HEK293 (cell line): ENCODE results near the gene PID1.

ENCODE experiments used
- CTCF ChIA-PET: fragments of 350-600 bp; formaldehyde crosslinking; extraction: SDS; loops from one replicate; lab custom pipeline; 2021; ENCODE audit warnings: antibody characterized with exemption; lab: Yijun Ruan, JAX
- POLR2A ChIA-PET: fragments of 300-600 bp; formaldehyde crosslinking; extraction: SDS; loops from one replicate; lab custom pipeline; 2020; ENCODE audit warnings: antibody characterized with exemption, inconsistent platforms; lab: Yijun Ruan, JAX
- H3K27ac ChIP-seq: fragments of 200-500 bp; sonication (Bioruptor generic); 2 replicates; pipeline ENCODE4 v1.5.1; 2014; ENCODE audit warnings: low read depth, low read length, control low read depth, inconsistent platforms; ENCODE audit errors: extremely low read depth
- H3K36me3 ChIP-seq, 2 experiments: fragments of 200-500 bp in 1 of 2; sonication (Bioruptor generic) in 1 of 2; 1 replicate in 1 of 2; 2 replicates in 1 of 2; pipeline ENCODE4 v1.5.1; 2014 to 2017; ENCODE audit warnings: inconsistent platforms in 2 of 2, low read length in 2 of 2; ENCODE audit not compliant: control insufficient read depth in 2 of 2, insufficient read depth in 1 of 2
- H3K4me1 ChIP-seq: fragments of 200-500 bp; sonication (Bioruptor generic); 2 replicates; pipeline ENCODE4 v1.5.1; 2014; ENCODE audit warnings: mild to moderate bottlenecking, low read length, inconsistent platforms; ENCODE audit not compliant: control insufficient read depth, insufficient read depth
- H3K4me3 ChIP-seq: 2 replicates; pipeline ENCODE4 v1.5.1; 2011; ENCODE audit warnings: low read depth, mild to moderate bottlenecking, control low read depth, low read length, moderate library complexity
- H3K9me3 ChIP-seq: fragments of 200-500 bp; sonication (Bioruptor generic); 2 replicates; pipeline ENCODE4 v1.5.1; 2014; ENCODE audit warnings: low read depth, low read length, inconsistent platforms; ENCODE audit not compliant: control insufficient read depth, insufficient read depth
- AEBP2 ChIP-seq: fragments of 450-650 bp; formaldehyde crosslinking; IDR thresholded peaks from 2 replicates; pipeline ENCODE4 v1.5.1; 2016; ENCODE audit warnings: missing biosample characterization, missing genetic modification characterization, borderline replicate concordance
- ELK4 ChIP-seq: IDR thresholded peaks from 2 replicates; pipeline ENCODE4 v1.6.1; 2011; ENCODE audit warnings: mild to moderate bottlenecking, low read depth, low read length, borderline replicate concordance
- PRDM10 ChIP-seq: fragments of 450-650 bp; formaldehyde crosslinking; IDR thresholded peaks from 2 replicates; pipeline ENCODE4 v1.5.1; 2016; ENCODE audit warnings: missing biosample characterization, missing genetic modification characterization
- TCF7L2 ChIP-seq: IDR thresholded peaks from 2 replicates; pipeline ENCODE4 v1.6.1; 2011; ENCODE audit warnings: low read depth, mild to moderate bottlenecking, inconsistent platforms, low read length, moderate library complexity, borderline replicate concordance
- ZBTB10 ChIP-seq: fragments of 450-650 bp; formaldehyde crosslinking; IDR thresholded peaks from 2 replicates; pipeline ENCODE4 v1.5.1; 2016; ENCODE audit warnings: missing biosample characterization, missing genetic modification characterization
- ZFHX2 ChIP-seq: fragments of 450-650 bp; formaldehyde crosslinking; conservative IDR thresholded peaks from 2 replicates; pipeline ENCODE4 v1.5.1; 2016; ENCODE audit warnings: missing biosample characterization, missing genetic modification characterization
- ZNF112 ChIP-seq: fragments of 450-650 bp; formaldehyde crosslinking; IDR thresholded peaks from 2 replicates; pipeline ENCODE4 v1.5.0; 2017; ENCODE audit warnings: missing biosample characterization, missing genetic modification characterization
- ZNF114 ChIP-seq: fragments of 450-650 bp; formaldehyde crosslinking; IDR thresholded peaks from 2 replicates; pipeline ENCODE4 v1.5.0; 2017; ENCODE audit warnings: missing biosample characterization, missing genetic modification characterization
- ZNF211 ChIP-seq: fragments of 450-650 bp; formaldehyde crosslinking; IDR thresholded peaks from 2 replicates; pipeline ENCODE4 v1.5.1; 2016; ENCODE audit warnings: low read depth, missing biosample characterization, missing genetic modification characterization
- ZNF223 ChIP-seq: fragments of 450-650 bp; formaldehyde crosslinking; IDR thresholded peaks from 2 replicates; pipeline ENCODE4 v1.5.1; 2016; ENCODE audit warnings: missing biosample characterization, missing genetic modification characterization
- ZNF37A ChIP-seq: fragments of 450-650 bp; IDR thresholded peaks from 2 replicates; pipeline ENCODE4 v1.5.1; 2018; ENCODE audit warnings: missing biosample characterization, missing genetic modification characterization
- ZNF404 ChIP-seq: fragments of 450-650 bp; formaldehyde crosslinking; IDR thresholded peaks from 2 replicates; pipeline ENCODE4 v1.5.1; 2017; ENCODE audit warnings: missing biosample characterization, missing genetic modification characterization
- ZNF48 ChIP-seq: fragments of 450-650 bp; formaldehyde crosslinking; IDR thresholded peaks from 2 replicates; pipeline ENCODE4 v1.5.1; 2016; ENCODE audit warnings: missing biosample characterization, missing genetic modification characterization
- ZNF501 ChIP-seq: fragments of 450-650 bp; formaldehyde crosslinking; IDR thresholded peaks from 2 replicates; pipeline ENCODE4 v1.5.1; 2016; ENCODE audit warnings: missing biosample characterization, missing genetic modification characterization
- ZNF530 ChIP-seq: fragments of 450-650 bp; formaldehyde crosslinking; IDR thresholded peaks from 2 replicates; pipeline ENCODE4 v1.5.1; 2016; ENCODE audit warnings: low read depth, missing biosample characterization, missing genetic modification characterization
- ZNF555 ChIP-seq: fragments of 450-650 bp; formaldehyde crosslinking; conservative IDR thresholded peaks from 2 replicates; pipeline ENCODE4 v1.5.1; 2017; ENCODE audit warnings: missing biosample characterization, mild to moderate bottlenecking, missing genetic modification characterization, inconsistent platforms
- ZNF558 ChIP-seq: fragments of 450-650 bp; formaldehyde crosslinking; IDR thresholded peaks from 2 replicates; pipeline ENCODE4 v1.5.1; 2016; ENCODE audit warnings: missing biosample characterization, missing genetic modification characterization
- ZNF561 ChIP-seq: fragments of 450-650 bp; IDR thresholded peaks from 2 replicates; pipeline ENCODE4 v1.5.1; 2018; ENCODE audit warnings: missing biosample characterization, missing genetic modification characterization, borderline replicate concordance
- ZNF629 ChIP-seq: fragments of 450-650 bp; formaldehyde crosslinking; IDR thresholded peaks from 2 replicates; pipeline ENCODE4 v1.5.1; 2017; ENCODE audit warnings: missing biosample characterization, missing genetic modification characterization
- ZSCAN16 ChIP-seq: fragments of 450-650 bp; formaldehyde crosslinking; IDR thresholded peaks from 2 replicates; pipeline ENCODE4 v1.5.1; 2016; ENCODE audit warnings: missing biosample characterization, missing genetic modification characterization

Gene PID1

DNA sequence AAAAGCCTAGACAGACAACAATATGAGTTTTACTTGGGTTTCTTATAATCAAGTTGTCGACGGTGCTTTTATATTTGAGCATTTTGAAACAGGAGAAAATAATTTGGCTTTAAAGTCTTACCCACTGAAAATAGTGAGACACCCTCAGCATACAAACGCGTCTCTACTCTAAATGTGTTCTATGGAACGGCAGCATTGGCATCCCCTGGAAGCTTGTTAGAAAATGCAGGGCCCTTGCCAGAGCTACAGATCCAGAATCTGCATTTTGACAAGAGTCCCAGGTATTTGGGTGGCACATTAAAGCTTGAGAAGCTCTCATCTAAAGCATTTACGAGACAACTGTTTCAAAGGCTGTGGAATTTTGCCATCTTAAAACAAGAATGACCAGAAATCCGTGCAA, 163.5 kb downstream of the PID1 start:
- H3K4me3 ChIP-seq: no peak overlapping the region
- H3K4me1 ChIP-seq: no peaks in the 10 kb centered on the region
- H3K27ac ChIP-seq: no peak overlapping the region
- ChIA-PET POLR2A (no interaction called here), CTCF (no interaction called here)
- no peaks in the 10 kb centered on the region for H3K36me3 ChIP-seq
- no peaks in the 10 kb centered on the region for H3K9me3 ChIP-seq
- TF ChIP-seq ZNF501 (tag by site-specific recombination): no peak
- TF ChIP-seq ZBTB10 (tag by site-specific recombination): no peak
- no peak for TF ChIP-seq ZNF629 (tag by site-specific recombination)
- TF ChIP-seq ZNF404 (tag by site-specific recombination): no peak
- TF ChIP-seq ZNF211 (tag by site-specific recombination): no peak
- no peak for TF ChIP-seq ZNF555 (tag by site-specific recombination)
- no peak for TF ChIP-seq ZNF48 (tag by site-specific recombination)
- no peak for TF ChIP-seq ZFHX2 (tag by site-specific recombination)
- no peak for TF ChIP-seq ZNF530
- TF ChIP-seq ZNF561 (tag by site-specific recombination): no peak
- TF ChIP-seq AEBP2 (tag by site-specific recombination): no peak
- TF ChIP-seq PRDM10 (tag by site-specific recombination): no peak
- TF ChIP-seq TCF7L2: no peak
- no peak for TF ChIP-seq ZNF37A (tag by site-specific recombination)
- TF ChIP-seq ZSCAN16: no peak
- TF ChIP-seq ZNF558 (tag by site-specific recombination): no peak
- TF ChIP-seq ZNF114 (tag by site-specific recombination): no peak
- TF ChIP-seq, all 188 proteins: peak for 0

- TF ChIP-seq ZNF112 (tag by site-specific recombination) (no peak), ZNF223 (tag by site-specific recombination) (no peak), ELK4 (no peak)
- ChIA-PET CTCF (interaction anchor here (0.6 kb wide), 1 partner anchor 448 kb away, joined by 3 read pairs; no protein-coding TSS in a partner anchor), POLR2A (no interaction called here)
- H3K4me3 ChIP-seq: no peak overlapping the region
- no peaks in the 10 kb centered on the region for H3K9me3 ChIP-seq
- no peaks in the 10 kb centered on the region for H3K4me1 ChIP-seq
- no peaks in the 10 kb centered on the region for H3K36me3 ChIP-seq
- no peak overlapping the region for H3K27ac ChIP-seq
These were observed 166.1 kb downstream of the PID1 start for GRCh38 chr2:229104974-229105387.
